Activated T-cell treated with anti-CD3 and anti-CD28 coated beads for 4 hours (primary cell): Measurements from ENCODE around the gene SELENOI.
"Not testable (repeated sequence)": the region's sequence is repeated elsewhere in the genome, so short reads cannot be mapped to it uniquely, and the experiment has no call there.

Experiments
- DNase-seq: peaks from one replicate; pipeline ENCODE4 v3.0.0-alpha.2; 2020

The SELENOI gene, protein sequence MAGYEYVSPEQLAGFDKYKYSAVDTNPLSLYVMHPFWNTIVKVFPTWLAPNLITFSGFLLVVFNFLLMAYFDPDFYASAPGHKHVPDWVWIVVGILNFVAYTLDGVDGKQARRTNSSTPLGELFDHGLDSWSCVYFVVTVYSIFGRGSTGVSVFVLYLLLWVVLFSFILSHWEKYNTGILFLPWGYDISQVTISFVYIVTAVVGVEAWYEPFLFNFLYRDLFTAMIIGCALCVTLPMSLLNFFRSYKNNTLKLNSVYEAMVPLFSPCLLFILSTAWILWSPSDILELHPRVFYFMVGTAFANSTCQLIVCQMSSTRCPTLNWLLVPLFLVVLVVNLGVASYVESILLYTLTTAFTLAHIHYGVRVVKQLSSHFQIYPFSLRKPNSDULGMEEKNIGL

DNA sequence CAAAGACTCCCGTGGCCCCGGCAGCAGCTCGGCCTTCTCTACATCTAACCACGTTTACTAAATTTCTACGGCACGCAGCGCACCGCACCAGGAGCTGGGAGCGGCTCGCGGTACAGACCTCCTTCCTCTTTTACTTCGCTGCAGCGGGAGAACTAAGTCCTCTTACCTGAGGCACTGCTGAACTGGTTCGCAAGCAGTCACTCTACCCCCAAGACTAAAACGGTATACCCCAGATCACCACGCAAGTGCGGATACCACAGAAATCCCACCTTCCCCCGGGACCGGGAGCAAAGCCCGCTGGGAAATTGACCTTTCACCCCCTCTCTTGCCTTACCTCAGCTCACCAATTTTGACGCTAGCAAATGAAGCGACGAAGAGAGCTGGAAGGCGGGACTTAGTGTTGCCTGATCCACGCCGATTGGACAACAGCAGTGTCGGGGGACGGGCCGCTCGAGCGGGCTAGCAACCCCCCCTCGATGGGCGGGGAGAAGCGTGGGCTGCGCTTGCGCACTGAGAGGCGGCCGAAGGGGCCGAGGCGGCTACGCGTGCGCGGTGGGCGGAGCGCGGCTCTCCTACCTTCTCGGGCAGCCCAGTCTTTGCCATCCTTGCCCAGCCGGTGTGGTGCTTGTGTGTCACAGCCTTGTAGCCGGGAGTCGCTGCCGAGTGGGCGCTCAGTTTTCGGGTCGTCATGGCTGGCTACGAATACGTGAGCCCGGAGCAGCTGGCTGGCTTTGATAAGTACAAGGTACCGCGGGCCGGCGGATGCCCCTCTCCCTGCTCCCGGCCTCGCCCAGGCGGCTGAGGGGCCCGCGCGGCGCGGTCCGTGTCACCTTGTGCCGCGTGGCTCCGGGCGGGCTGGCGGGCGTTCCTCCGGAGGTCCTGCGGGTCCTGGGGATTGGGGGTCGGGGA lies at the start of gene SELENOI:
SELENOI (plus strand) TSS at position 599 of the 909 bp plus-strand sequence; CDS start at position 689, 90 bp downstream.
- DNase-seq = peak; percentile 99

DNA sequence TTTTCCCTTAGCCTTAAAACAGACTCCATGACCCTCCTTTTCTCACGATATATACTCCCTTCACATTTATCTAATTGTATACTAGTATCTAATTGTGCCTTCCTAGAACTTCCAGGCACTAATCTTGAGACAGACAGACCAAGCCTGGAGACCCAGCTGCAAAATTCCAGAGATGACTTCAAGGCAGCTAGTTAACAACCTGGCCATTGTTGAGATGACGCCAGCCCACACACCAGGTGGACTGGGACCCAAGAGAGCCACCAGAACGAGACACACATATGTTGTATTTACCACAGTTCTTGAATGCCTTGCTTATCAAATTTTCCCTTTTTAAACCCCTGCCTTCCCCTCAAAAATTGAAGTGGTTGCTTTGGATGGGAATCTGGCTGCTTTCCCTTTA lies 48.9 kb upstream of the SELENOI start:
- no peak for DNase-seq

DNA sequence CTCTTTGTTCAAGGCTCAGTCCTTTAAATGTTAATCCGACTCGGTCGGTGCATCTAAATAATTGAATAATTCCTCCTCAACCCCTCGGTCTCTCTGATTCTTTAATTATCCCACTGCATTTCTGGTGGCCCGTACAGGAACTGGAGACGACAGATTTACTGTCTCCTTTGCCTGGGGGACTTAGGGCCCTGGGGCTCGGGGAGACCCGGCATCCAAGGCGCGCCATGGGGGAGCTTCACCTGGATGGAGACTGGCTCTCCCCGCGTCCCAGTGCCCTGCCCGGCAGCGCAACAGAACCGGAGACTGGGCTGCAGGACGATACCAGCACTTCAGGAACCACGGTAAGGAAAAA lies 47.7 kb upstream of the SELENOI start:
- DNase-seq = no peak

DNA sequence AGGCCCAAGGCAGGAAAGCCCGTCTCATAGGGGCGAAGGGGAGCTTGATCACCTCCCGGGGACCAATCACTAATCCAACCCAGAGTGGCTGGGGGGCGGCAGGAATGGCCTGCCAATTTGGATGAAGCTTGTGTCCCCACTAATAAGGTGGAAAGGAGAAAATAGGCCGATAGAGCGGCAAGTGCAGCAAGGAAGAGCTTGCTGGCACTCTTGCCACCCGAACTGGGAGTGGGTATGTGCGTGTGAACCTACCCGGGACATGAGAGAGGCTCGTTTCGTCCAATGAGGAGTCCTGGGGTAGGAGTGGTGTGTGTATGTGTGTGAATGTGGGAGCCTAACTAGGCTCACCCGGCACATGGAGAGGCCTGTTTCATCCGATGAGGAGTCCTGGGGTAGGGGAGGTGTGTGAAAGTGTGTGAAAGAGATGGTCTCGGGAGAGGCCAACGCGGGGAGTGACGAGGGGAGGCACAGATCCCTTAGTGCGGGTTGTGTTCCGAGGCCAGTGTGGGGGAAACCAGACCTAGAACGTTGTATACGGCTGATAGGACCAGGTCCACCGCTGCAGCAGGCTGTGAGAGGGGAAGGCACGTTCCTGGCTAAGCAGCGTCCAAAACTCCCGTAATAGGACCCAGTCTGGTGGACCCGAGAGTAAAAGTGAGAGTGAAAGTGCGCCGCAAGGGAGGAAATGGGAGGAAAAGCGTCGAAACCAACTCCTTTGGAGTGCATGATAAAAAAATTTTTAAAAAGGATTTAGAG lies 47.1 kb upstream of the SELENOI start:
- DNase-seq = peak; percentile 28

DNA sequence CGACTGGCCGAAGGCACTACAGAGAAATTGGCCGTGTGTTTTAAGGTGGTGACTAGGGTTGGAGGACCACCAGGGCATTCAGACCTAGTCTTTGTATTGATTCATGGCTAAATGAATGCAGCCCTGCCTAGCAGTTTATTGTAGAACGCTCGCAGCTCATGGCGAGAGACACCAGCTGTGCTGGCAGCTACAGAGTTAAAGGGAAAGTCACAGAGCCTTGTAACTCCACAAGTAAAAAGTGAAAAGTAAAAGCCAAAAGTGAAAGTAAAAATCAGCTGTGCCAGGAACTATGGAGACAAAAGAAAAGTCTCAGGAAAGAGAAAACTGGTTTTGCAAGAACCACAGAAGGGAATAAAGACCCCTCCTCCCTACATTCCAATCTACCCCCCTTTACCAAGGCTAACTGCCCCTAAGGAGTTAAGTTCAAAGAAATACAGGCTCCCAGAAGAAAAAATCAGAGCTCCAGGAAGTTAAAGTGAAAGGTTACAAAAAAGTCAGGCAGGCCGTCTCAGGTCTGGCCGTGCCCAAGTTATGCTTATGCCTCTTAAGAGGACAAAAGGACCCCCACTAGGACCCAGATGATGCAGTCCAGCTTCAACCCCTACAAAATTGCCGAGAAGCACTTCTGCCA lies 46.4 kb upstream of the SELENOI start:
- DNase-seq = no peak

DNA sequence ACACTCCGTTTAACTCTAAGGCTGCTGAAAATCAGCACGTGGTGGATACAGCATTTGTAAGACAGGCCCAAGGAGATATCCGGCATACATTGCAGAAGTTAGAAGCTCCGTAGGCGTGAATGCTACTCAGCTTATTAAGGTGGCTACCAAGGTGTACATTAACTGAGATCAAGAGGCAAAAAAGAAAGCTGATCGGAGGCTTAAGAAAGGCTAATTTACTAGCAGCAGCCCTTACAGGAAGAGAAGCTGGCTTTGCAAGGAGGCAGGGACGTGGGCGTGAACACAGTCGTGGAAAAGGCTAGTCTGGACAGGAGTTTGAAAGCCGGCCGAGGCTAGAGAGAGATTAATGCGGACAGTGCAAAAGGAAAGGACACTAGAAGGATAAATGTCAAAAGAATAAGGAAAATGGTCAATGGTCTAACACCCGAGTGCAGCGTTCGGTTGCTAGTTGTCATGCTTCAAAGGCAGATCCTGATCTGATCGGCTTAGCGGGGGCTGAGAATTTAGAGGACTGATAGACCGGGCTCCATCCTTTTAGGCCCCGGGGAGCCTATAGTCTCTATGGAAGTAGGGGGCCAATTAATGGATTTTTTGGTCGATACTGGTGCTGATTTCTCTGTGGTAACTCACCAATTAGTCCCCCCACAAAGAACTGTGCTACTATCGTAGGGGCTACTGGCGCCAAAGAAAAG lies 45.6 kb upstream of the SELENOI start:
- no peak for DNase-seq

DNA sequence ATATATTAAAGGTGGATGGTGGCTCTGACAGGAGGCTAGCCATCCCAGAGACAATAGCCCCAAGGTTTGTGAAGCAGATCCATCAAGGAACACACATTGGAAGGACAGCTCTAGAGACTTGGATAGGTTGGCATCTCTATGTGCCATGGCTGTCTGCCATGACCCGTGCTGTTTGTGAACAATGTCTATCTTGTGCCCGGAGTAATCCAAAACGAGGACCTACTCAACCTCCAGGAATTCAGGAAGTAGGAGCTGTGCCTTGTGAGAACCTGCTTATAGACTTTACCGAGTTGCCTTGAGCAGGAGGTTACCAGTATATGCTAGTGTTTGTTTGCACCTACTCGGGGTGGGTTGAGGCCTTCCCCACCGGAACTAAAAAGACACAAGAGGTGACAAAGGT lies 43.1 kb upstream of the SELENOI start:
- DNase-seq = no peak

DNA sequence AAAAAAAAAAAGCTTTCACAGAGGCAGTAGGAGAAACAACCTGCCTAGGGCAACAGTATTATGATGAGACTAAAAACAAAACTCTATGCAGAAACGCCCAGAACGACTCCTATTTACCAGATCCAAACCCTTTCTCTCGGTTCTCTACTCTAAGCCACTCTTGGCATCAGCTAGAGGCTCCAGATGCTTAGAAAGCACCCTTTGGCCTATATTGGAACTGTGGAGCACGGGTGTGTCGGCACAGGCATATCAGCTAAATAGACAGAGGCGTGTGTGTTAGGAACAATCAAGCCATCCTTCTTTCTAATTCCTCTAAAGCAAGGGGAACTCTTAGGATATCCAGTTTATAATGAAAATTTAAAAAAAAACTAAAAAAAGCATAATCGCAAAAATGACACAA lies 40.8 kb upstream of the SELENOI start:
- DNase-seq = not testable (repeated sequence)

DNA sequence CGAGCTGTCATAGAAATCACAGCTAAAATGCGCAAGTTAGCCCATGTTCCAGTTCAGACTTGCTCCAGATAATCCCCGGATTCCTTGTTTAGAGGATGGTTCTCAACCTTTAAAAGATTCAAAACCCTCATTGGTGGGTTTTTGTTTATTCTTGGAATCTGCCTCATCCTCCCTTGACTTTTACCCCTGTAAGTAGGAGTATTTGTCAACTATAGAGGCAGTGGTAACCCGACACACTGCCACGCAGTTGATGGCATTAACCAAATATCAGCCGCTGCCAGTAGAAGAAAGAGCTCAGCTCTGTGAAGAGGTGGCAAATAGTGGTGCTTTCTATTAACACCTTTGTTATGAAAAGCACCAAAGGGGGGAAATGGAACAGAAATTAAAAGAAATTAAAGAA lies 40.4 kb upstream of the SELENOI start:
- DNase-seq = no peak

DNA sequence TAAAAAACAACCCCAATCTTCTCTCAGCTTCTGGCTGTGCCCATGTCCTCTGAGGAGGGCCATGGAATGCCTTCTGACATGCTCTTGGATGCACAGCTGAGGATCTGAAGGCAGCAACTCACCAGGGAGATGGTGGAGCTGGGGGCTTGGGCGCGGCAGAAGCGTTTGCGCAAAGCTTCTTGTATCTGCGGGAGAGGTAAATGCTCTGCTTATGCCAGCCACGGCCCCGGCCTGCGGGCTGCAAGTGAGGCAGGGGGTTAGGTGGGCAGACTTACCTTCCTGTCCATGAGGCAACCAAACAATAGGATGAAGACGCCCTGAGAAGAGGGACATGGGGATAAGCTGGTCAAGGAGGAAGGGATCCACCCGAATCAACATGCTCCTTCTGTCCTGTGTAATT lies 36.0 kb upstream of the SELENOI start:
- no peak for DNase-seq

DNA sequence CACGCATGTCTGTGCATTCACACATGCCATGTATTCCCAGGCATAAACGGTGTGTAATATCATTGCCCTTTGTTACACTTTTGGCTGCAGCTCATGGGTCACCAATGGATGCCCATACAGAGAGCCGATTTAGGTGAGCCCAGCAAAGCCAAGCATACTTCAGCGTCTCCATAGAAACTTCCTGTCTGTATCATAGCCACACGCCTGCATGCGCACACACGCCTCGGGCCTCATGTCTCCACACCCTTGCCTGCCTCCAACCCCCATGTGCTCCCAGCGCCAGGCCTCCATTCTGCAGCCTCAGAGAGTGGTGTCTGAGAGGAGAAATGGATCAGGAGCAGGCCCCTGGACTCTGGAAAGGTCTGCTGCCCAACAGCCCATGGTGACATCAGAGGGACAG lies 33.5 kb upstream of the SELENOI start:
- no peak for DNase-seq

DNA sequence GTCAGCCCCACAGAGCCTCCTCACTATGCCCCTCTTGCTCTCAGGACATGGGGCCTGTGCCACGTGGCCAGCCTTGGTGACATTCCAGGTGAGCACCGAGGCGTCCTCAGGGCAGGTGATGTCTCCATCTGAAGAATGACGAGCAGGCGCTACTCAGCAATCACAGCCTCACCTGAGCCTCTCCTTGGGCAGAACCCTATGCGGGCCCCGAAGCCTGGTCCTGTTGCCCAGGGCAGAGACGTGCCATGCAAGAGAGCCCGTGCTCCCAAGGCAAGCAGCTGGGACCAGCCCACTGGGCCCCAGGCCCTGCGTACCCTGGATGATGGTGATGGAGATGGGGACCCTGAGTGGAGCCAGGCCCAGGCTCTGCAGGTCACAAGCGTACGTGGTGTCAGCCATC lies 32.5 kb upstream of the SELENOI start:
- no peak for DNase-seq

DNA sequence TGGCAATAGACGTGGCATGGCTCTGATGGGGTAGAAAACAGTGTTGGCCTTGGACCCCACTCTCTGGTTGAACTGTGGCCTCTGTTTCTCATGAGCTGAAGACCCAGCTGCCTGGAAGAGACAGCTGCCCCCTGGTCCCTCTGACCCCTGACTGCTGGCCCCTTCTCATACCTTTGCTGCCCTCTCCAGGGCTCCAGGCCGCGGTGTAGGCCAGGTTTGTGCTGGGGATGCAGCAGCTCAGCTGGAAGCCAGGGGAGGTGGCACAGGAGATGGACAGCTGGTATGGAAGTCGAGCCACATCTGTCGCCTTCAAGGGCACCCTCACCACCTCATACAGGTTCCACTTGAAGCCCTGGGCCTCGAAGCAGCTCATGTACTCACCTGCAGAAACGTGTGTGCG lies 31.7 kb upstream of the SELENOI start:
- no peak for DNase-seq

DNA sequence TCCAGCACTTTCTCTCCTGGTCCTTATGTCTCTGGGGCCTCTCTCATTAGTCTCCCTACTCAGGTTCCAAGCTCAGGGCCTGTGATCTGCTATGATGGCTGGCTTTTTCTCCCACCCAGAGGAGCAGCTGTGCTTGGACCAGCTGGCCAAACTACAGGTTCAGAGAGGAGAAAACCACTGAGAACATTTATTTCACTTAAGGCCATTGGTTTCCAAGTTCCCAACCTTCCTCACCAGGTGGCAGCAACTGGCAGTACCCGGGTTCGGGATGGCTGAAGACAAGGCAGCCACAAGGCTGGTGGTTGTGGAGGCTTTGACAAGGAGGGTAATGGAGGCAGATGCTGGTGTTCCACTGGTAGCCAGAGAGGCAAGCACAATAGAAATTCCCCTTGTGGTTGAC lies 29.9 kb upstream of the SELENOI start:
- DNase-seq = no peak

DNA sequence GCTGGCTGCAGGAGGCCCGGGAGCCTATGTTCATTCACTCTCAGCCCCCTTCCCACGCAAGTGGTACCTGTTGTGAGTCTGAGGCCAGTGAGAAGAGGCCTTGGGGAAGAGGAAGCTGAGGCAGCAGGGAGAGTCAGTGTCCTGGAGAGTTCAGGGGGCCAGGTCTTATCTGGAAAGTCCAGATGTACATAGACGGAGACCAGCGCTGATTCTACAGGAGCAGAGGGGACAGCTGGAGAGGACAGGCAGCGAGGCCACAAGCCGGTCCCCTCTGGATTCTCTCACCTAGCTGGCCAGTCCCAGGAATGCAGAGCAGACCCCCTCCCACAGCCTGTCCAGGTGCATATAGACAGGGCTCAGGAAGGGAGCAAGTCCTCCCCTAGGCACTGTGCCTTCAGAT lies 29.1 kb upstream of the SELENOI start:
- no peak for DNase-seq

DNA sequence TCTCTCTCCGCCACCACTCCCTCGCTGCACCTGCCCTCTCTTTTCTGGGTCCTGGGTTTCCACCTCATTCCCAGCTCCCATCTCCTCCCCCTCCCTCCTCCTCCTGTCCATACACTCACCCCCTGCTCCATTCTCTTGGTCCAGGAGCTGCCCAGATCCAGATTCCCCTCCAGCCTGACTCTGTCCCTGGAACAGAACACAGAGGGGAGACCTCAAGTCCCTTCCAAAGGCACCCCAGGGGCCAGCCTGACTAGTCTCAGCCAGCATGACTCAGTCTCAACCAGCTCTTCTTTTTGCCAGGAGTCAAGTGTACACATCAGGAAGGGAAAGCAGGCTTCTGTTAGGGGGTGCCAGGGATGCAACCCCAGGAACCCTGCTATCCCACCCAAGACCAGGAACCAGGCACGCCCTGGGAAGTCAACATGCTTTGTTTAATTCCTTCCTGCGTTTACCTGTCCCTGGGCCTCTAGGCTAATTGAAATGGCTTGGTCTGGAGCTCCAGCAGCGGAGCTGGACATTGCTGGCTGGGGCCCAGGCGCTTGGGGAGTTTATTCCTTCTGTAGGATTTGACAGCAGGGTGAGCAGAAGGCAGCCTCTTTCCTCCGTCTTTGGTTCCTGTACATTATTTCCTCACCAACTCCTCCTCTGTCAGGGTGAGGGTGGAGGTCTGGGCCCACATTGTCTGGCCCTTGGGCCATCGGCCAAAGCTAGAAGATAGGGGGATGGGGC lies 28.4 kb upstream of the SELENOI start:
- DNase-seq = no peak

DNA sequence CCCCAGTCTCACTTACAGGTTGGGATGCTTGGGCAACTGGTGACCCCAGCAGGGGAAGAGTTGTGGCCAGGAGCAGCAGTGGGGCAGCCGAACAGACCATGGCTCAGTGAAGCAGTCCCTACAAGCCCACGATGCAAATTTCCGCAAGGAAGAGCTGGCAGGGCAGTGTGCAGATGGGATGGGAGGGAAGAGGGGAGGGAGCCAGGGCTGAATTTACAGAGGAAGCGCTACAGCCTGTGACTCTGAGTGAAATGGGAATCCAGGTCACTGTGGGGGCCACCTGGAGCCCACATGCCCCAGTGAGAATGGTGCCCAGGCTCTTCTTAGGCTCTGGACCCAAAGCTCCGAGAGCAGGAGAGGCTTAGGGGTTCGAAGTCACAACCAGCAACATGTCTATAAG lies 27.0 kb upstream of the SELENOI start:
- DNase-seq = no peak

DNA sequence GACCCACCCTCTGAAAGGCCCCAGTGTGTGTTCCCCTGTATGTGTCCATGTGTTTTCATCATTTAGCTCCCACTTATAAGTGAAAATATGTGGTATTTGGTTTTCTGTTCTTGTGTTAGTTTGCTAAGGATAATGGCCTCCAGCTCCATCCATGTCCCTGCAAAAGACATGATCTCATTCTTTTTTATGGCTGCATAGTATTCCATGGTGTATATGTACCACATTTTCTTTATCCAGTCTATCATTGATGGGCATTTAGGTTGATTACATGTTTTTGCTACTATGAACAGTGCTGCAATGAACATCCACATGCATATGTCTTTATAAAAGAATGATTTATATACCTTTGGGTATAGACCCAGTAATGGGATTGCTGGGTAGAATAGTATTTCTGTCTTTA lies 21.5 kb upstream of the SELENOI start:
- not testable (repeated sequence) for DNase-seq

DNA sequence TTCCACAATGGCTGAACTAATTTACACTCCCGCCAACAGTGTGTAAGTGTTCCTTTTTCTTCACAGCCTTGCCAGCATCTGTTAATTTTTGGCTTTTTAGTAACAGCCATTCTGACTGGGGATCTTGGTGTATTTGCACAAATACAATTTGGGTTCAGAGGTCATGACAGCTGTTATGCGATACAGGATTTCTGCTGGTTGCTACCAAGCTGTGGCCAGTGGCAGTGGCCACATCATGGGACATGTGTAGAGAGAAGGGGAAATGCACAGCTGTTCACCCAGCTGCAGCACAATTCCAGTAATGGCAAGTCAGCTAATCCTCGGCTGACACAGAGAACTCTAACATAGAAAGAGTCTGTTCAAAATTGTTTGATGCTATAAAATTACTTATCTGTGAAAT lies 21.0 kb upstream of the SELENOI start:
- no peak for DNase-seq

DNA sequence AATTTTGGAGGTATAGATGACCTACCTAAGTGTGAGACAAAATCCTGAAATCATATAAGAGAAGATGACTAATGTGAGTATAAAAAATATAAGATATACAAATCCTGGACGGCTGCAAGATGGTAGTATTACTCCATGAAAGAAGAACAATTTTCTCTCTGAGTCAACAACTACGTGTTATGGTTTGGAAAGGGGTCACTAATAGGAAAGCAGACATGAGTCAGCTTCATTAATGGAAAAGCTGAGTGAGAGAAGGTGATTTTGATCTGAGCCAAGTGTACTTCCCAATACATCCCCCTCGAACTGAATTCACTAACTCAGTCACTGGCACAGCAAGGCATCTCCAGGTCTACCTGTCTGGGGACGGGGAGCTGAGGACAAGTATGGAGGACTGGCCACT lies 20.1 kb upstream of the SELENOI start:
- no peak for DNase-seq

DNA sequence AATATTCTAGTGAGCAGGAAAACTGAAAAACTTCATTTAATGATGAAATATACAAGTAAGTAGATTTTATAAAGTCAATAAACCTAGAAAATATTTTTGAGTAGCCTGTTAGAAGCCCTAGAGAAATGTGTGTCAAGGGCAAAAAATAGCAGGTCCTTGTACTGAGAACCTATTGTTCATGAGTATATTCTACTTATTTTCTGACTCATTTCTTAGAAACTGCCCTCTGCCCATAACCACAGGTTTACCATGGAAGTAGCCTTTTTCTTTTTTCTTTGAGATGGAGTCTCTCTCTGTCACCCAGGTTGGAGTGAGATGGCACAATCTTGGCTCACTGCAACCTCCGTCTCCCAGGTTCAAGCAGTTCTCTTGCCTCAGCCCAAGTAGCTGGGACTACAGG lies 19.4 kb upstream of the SELENOI start:
- DNase-seq = no peak
